Neural crest cell (in vitro differentiated cells): Measurements from ENCODE around the gene TNFRSF1B. TPM values are rescaled to one million over a fixed set of nuclear protein-coding genes. Genes with fewer than 3 reads are reported as not detected.
A peak's percentile ranks its signal among the peaks of the same experiment; 100 is the strongest.

ENCODE experiments used
- DNase-seq: peaks from one replicate; pipeline ENCODE4 v3.0.0; 2021; ENCODE audit warnings: low read depth, mixed read lengths, low spot score
- H3K27ac Mint-ChIP-seq: one replicate; pipeline ENCODE4 v1.8.0; 2021; ENCODE audit warnings: mild to moderate bottlenecking, mixed read lengths; ENCODE audit not compliant: unreplicated experiment
- H3K27me3 Mint-ChIP-seq: 2 replicates; pipeline ENCODE4 v1.8.0; 2021; ENCODE audit warnings: low read depth, mild to moderate bottlenecking, mixed read lengths
- H3K36me3 Mint-ChIP-seq: 2 replicates; pipeline ENCODE4 v1.8.0; 2021; ENCODE audit warnings: low read depth, mild to moderate bottlenecking, mixed read lengths
- H3K4me1 Mint-ChIP-seq: 2 replicates; pipeline ENCODE4 v1.8.0; 2021; ENCODE audit warnings: mixed read lengths
- H3K4me3 Mint-ChIP-seq: one replicate; pipeline ENCODE4 v1.8.0; 2021; ENCODE audit warnings: mild to moderate bottlenecking, mixed read lengths
- H3K9me3 Mint-ChIP-seq: 2 replicates; pipeline ENCODE4 v1.8.0; 2021; ENCODE audit warnings: mixed read lengths
- CTCF ChIP-seq: fragments of 200-600 bp; sonication (generic); conservative IDR thresholded peaks from 2 replicates; pipeline ENCODE4 v1.5.0; 2021; ENCODE audit warnings: antibody characterized with exemption, mild to moderate bottlenecking
- total RNA-seq: library from RNA; stranded (reverse); gene quantifications from 2 replicates; pipeline ENCODE4 v1.2.1, GENCODE V29; 2021

The TNFRSF1B gene
- total RNA-seq, 1 donor from 2014 or later: 3.3 TPM

GRCh38 chr1:12181568-12181967, 14.8 kb downstream of the TNFRSF1B start:
- DNase-seq: no peak

GRCh38 chr1:12182410-12182984, 15.7 kb downstream of the TNFRSF1B start:
- Mint-ChIP-seq H3K4me3 (no peak overlapping the region), H3K27me3 (no peaks in the 10 kb centered on the region), H3K36me3 (no peaks in the 10 kb centered on the region), H3K4me1 (peaks cover 72% of the 10 kb centered on the region), H3K27ac (peak overlapping the region; percentile 62), H3K9me3 (no peaks in the 10 kb centered on the region)
- DNase-seq: no peak
- TF ChIP-seq CTCF: no peak

More at GRCh38 chr1:12181568-12181967, 14.8 kb downstream of the TNFRSF1B start:
- Mint-ChIP-seq H3K36me3 (no peaks in the 10 kb centered on the region), H3K27me3 (no peaks in the 10 kb centered on the region), H3K27ac (no peak overlapping the region), H3K4me1 (peaks cover 69% of the 10 kb centered on the region), H3K4me3 (no peak overlapping the region), H3K9me3 (no peaks in the 10 kb centered on the region)
- no peak for TF ChIP-seq CTCF

DNA sequence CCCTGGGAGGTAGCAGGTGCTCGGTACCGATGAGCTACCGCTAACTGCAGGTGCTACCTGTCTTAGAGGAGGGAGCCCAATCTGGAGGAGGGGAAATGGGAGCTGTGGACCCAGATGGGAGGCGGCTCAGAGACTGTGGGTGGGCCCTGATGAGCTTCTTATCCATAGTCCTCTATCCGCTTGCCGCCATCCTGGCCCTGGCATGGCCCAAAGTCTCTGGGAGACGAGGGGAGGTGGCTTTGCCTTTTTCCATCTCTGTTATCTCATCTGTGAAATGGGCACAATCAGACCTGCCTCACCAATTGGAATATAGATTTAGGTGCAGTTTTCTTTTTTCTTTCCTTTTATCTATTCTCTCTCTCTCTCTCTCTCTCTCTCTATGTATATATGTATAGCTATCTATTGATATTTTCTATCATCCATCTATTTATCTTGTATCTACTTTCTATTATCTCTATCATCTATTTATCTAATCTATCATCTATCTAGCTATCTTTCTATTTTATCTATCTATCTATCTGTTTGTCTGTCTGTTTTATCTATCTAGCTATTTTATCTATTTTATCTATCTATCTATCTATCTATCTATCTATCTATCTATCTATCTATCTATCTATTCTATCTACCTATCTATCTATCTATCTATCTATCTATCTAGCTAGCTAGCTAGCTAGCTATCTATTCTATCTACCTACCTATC, 16.5 kb downstream of the TNFRSF1B start:
- Mint-ChIP-seq H3K27ac (no peak overlapping the region), H3K9me3 (no peaks in the 10 kb centered on the region), H3K36me3 (no peaks in the 10 kb centered on the region), H3K27me3 (no peaks in the 10 kb centered on the region), H3K4me1 (peaks cover 72% of the 10 kb centered on the region), H3K4me3 (no peak overlapping the region)
- DNase-seq: no peak
- no peak for TF ChIP-seq CTCF

DNA sequence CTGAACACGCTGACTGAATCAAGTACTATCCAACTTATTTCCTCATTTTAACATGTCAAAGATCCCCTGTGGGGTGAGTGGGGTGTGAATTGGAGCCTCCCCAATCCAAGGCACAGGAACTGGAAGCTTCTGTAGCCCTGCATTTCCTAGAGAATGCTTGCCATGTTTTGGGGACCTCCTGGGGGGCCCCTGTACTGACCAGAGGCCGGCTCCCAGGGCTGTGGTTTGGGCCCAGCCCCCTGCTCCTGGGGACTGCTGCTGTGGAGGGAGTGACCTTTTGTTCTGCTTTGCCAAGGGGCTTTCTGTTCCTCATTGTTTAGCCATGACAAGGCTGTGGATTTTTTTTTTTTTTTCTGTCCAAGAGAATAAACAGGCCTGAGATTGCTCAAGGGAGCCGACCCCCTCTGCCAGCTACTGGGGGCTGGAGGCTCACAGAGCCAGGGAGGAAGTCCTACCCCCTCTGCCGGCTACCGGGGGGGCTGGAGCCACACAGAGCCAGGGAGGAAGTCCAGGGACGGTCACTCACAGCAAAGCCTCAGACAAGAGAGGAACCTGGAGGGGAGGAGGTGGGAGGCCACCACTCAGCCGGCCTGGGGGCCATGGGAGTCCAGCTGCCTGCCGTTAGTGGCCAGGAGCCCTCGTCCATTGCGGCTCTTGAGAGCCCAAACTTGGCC, 17.4 kb downstream of the TNFRSF1B start:
- Mint-ChIP-seq H3K27ac (peak overlapping the region; percentile 96), H3K36me3 (no peaks in the 10 kb centered on the region), H3K9me3 (no peaks in the 10 kb centered on the region), H3K27me3 (no peaks in the 10 kb centered on the region), H3K4me3 (peak overlapping the region; percentile 79), H3K4me1 (peaks cover 72% of the 10 kb centered on the region)
- no peak for TF ChIP-seq CTCF
- peak; percentile 65 for DNase-seq

DNA sequence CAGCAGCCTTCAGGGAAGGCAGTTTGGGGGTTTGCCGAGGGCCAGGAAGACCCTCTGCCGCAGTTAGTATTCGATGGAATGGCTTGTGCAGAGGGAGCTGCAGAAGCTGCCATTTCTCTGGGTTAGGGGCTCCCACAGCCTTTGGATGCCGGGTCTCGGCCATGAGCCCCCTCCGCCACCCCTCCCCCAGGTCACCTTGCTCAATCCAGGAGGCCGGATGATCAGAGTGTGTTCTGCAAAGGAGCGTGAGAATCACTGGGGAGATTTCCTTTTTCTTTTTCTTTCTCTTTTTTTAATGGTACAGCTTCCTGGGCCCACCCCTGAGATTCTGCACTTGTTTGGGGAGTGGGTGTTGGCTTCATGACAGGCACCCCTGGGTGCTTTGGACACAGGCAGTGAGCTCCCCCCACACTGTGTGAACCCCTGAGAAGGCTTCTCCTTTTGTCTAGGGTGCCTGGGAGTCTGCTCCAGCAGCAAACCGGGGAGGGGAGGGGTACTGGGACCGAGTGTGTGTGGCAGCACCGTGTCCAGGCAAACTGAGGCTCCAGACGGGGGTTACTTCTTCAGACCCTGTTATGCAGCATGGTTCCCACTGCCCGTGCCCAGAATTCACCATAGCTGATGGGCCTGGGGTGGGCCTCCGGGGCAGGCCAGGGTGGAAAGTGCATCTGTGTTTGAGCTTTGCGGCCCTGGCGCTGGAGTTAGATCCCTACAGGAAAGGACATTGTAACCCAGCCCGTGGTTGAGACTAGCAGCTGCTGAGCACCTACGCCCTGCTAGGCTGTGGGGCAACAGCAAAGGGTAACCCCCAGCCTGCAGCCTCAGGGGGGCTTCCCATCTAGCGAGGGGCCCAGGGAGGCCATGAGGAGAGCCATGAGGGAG, 18.5 kb downstream of the TNFRSF1B start:
- H3K27ac Mint-ChIP-seq: peak overlapping the region; percentile 96
- H3K27me3 Mint-ChIP-seq: peaks cover 4% of the 10 kb centered on the region
- H3K4me1 Mint-ChIP-seq: peaks cover 79% of the 10 kb centered on the region
- no peak overlapping the region for H3K4me3 Mint-ChIP-seq
- H3K36me3 Mint-ChIP-seq: no peaks in the 10 kb centered on the region
- no peak for TF ChIP-seq CTCF
- DNase-seq: no peak
- no peaks in the 10 kb centered on the region for H3K9me3 Mint-ChIP-seq
